T-helper 1 cell treated with Interleukin-12 subunit alpha and Interleukin-12 subunit beta and Interleukin-4 antibody, amounts not matched to agents 30 ng/mL and 1 ng/mL, for 36 hours (primary cell): ENCODE results near the gene NABP2. TPM values are rescaled to one million over a fixed set of nuclear protein-coding genes. Genes with fewer than 3 reads are reported as not detected.
"Not testable (repeated sequence)": the region's sequence is repeated elsewhere in the genome, so short reads cannot be mapped to it uniquely, and the experiment has no call there.

Source experiments
- intact Hi-C: fragments of 100-400 bp; cut with micrococcal nuclease; formaldehyde crosslinking; loops from one replicate; pipeline ENCODE4 v1.15.1; 2024
- total RNA-seq: library from RNA; stranded (reverse); gene quantifications from 2 replicates; pipeline ENCODE4 v1.2.3, GENCODE V29; 2022

The NABP2 gene
- total RNA-seq, 1 donor from 2014 or later: 62.1 TPM

DNA sequence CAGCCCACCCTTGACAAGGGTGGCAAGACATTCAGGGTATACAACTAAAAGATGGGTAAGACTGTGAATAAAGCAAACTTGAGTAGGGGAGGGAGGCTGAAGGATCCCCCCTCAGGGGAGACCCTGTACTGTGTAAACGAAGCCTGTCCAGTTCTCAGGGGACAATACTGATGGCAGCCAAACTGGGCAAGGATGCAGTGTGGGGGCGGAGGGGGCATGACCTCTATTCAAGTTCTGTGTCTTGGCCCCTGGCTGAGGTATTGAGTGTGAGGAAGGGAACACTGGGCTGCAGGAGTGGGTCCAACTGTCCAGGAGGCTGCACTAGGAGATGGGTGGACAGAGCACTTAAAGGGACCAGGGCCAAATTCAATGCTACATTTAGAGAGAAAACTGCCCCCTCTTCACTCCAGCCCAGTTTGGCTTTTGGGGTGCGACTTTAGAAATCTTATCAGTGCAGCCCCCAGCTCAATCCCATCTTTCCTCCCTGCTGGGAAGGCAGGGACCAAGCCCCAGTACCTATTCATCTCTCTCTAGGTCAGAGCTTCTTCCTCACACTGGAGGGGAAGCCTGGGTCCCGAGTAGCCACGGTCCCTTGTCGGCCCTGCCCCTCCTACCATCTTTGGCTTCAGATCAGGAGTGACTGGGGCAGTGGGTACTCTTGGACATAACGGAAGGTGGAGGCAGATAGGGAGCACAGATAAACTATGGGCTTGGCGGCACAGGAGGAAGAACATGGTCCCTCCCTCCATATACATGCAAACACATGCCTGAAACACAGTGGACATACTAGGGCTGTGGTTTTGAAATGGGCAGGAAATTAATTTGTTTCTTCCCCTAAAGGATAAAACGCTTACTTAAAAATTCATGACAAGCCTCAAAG lies 17.5 kb downstream of the NABP2 start:
- intact Hi-C loops: no loop called here

DNA sequence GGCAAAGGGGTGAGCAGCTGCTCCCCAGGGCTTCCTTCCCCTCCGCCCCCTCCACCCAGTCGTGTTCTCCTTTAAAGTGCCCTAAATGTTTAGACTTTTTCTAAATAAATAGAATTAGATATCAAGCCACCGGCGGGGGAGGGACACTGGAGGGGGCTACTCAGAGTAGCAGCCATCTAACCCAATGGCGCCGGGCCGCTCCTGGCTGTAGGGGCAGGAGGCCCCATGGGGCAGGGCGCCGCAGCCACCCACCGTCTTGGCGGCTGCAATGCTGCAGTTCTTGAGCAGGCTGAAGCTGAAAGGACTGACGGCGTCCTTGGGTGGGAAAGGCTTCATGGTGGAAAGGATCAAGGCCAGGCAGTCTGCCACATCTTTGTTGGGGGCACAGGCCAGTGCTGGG lies 18.8 kb downstream of the NABP2 start:
- intact Hi-C loops: no loop called here

DNA sequence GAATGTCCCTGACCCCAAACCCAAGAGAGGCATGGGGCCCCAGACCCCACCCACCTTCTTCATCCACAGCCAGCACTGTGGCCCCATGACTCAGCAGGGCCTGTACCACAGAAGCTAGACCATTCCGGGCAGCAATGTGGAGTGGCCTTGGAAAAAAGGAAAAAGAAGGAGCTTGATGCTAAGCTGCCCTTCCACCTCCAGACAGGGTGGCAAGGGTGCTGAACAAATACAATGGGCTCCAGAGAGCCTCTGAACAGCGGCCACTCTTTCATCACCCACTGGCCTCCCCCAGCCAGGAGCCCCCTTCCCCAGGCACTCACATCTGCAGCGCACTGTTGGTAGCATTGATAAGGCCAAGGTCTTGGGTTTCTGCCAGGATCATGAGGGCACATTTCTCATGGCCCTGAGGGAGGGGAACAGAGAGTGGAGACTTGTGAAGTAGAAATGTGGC lies 19.6 kb downstream of the NABP2 start:
- intact Hi-C loops: no loop called here

DNA sequence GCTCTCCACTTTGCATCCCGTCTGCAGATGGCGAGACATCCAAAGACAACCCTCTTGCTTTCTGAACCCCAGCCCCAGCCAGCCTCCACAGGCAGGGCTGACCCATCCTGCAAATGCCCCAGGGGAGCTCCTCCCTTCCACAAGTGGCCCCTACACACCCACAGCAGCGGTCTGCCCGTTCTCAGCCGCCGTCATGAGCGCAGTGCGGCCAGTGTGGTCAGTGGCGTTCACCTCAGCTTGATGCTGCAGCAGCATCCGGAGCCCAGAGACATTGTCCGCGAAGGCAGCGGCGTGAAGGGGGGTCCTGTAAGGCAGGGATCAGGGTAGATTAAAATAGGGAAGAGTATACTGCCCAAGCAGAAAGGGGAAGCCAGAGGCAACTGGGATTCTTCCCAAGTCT lies 20.4 kb downstream of the NABP2 start:
- intact Hi-C loops: no loop called here

DNA sequence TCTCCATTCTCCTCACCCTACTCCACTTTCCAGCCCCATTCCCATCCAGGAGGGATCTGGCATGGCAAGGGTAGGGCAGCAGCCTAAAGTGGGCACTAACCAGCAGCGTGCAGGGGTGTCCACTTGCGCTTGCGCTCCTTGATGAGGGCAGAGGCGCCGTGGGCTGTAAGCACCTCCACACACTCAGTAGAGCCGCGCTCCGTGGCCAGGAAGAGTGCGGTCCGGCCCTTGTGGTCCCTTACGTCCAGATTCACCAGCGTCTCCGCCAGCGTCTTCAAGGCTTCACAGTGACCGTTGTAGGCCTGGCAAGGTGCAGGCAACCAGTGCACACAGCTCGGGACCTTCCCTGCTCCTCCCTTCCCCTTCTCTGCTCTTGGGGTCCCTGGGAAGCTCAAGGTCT lies 23.8 kb downstream of the NABP2 start:
- intact Hi-C loops: no loop called here

DNA sequence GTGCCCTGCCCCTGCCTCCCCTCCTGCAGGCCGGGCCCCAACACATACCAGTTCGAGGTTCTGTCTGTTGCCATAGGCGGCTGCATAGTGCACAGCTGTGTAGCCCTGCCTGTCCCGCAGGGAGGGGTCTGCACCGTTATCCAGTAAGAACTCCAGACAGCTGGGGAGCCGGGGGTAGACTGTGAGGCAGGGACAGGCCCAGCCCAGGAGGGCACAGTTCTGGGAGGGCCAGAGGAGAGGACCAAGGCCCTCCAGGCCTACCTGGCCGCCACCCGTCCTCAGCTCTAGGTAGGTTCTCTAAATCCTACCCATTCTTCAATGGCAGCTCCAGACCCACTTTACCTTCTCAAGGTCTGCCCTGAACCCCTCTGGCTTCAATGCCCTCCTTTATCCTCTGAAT lies 24.6 kb downstream of the NABP2 start:
- intact Hi-C loops: no loop called here

DNA sequence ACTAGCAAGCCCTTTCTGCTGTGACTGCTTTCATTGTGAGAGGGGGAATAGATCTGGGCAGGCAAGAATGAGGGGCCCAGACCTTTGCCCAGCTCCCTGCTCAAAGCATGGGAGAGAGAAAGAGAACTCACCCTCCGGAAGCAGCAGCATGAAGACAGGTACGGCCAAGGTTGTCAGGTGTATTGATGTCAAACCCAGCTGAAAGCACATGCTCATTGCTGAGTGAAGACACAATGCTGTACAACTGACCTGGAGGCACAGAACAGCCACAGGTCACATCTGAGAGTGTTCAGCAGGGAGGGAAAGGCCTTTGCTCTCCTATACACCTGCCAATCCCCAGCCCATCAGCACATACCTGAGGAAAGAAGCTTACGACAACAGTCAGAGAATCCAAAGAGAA lies 28.5 kb downstream of the NABP2 start:
- intact Hi-C loops: no loop called here

DNA sequence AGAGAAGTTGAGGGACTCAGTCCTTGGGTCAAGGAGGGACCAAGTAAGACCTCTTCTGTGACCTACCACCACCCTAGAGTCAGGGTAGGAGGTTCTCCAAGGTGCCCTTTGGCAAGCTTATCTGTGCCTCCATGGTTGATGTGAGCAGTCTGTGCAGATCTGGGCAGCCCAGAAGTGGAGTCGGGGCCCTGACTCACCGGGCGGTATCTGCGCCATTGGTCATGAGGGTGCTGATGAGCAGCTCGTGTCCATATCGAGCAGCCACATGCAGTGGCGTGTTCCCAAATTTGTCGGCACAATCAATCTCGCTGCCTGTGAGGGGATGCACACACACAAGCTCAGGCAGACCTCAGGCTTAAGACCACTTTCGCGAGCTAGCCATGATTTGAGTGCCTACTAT lies 28.9 kb downstream of the NABP2 start:
- intact Hi-C loops: no loop called here

DNA sequence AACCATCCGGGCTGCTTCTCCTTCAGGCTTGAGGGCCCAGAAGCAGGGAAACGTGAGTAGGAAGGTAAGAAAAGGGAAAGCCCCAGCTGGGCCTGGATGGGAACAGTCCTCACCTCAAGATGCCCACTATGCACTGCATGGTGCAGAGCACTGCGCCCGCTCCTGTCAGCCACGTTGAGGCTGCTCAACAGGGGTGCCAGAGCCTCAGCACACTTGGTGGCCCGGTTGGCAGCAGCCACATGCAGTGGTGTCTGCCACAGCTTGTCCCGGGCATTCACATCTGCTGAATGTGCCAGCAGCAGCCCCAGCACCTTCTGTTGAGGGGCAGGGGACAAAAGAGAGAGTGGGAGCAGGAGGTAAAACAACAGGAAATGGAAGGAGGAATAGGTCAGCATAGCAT lies 31.5 kb downstream of the NABP2 start:
- intact Hi-C loops: no loop called here

DNA sequence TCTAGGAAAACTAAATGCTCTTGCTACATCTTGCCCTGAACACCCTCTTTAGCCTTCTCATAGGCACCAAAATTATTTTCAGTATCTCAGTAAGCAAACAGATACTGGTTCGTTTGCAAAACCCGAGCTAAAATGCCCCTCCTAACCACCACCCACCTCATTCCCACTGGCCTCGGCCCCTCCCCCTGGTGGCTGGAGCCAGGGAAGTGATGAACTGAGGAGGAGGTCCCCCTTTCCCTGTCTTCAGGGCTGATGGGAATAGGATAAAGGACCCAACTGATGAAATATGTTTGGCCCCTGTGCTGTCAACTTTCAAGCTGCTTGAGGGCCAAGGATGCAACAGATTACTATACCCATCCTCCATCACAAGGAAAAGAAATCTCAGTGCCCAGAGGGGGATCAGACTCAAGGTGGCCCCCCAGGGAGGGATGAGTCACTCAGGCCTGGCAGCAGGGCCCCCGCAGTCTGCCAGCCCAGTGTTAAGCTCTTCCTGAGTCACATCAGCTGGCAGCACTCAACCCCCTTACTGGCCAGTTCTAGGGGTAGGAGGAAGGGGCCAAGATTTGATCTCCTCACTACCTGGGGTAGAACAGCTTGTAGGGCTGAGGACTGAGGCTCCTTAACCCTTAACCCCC lies 32.3 kb downstream of the NABP2 start:
- intact Hi-C loops: no loop called here

DNA sequence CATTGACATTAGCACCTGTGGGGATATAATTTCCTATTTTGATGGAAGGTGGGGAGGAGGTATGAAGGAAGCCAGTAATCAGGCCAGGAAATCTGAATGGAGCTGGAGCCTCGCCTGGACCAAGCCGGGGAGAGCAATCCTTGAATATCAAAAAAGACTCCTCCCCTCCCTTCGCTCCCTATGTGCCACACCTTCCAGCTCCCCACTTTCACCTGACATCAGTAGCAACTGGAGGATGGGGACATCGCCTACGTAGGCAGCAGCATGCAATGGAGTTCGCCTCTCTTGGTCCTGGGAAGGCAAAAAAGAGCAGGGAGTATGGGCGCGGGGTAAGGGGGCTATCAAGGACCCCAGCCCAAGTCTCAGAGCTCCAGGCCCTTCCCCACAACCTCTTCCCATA lies 32.9 kb downstream of the NABP2 start:
- intact Hi-C loops: no loop called here

DNA sequence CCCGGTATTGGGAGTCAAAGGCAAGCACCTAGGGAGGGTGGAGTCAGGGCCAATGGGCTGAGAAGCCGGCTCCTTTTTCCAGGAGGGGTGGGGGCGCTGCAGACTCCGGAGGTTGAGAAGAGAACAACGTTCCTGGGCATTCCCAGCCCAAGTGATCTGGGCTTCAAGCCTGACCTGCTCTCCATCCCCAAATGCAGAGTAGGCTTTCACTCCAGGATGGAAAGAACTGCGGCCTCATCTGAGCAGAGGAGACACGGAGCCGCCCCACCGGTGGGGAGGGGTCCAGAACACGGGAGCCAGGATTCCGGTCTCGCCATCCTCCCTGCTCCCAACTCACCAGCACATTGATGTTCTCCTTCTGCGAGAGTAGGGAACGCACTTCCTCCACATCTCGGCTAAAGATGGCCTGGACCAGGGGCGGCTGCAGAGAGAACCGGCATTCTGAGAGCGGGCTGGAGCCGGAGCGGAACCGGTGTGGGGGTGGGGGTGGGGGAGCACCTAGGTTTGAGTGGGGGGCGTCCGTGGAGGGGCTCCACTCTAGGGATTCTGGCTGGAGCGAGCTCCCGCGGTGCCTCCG lies 33.4 kb downstream of the NABP2 start:
- intact Hi-C loops: loop anchor here (1.0 to 2.0 kb wide), 11 partner anchors 9 to 439 kb away; partner anchors contain the start of genes COQ10A, CS, ORMDL2 and RPS26

DNA sequence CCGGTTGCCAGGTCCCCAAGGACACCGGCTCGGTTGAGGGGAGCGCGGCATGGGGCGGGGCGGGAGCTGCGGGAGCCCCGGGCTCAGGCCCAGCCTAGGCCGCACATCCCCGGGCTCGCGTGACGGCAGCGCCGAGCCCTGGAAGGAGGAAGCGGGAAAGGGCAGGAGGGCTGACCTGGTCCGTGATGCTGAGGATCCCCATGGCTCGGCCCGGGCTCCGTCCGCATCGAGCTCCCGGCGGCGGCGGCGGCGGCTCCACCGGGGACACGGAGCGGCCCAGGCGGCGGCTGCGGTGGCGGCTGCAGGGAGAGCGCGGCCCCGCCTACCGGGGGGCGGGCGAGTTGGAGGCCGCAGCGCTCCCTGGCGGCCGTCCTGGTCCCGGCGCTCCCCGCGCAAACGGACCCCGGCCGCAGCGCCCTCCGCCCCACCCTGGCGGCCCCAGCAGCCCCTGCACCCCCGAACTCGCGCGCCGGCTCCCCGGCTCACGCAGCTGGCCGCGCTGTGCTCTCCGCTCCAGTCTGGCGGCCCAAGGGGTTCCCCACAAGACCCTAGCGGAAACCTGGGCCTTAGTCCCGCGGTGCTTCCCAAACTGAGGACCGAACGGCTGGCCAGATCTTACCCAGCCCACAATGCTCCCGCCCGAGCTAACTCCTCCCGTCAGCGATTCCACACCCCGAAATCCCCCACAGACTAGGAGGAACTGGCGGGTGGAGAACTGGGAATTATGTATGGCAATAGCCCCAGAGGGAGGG lies 34.1 kb downstream of the NABP2 start, which contains the start of gene ANKRD52:
Gene ANKRD52 (minus strand): TSS at position 317 of the 752 bp plus-strand sequence. CDS start 115 bp downstream, at position 202.
- intact Hi-C loops: loop anchor here (1.0 to 2.0 kb wide), 11 partner anchors 8 to 439 kb away; partner anchors contain the start of genes COQ10A, CS, ORMDL2 and RPS26

DNA sequence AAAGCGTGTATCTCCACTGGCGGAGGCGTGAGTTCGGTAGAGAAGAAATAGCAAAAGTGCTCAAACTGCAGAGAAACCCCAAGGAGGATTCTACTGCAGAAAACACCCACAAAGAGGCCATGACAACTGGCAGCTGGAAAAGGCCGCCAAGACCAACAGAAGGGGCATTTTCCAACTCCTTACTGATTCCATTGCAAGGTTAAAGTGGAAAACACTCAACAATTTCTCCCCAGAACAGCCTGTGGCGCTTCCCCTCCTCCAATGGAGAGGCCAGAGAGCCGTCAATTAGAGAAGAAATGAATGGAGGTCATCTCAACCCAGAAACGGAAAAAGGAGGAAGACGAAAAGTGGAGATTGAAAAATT lies 34.7 kb downstream of the NABP2 start:
- intact Hi-C loops: loop anchor here (1.0 to 2.0 kb wide), 11 partner anchors 7 to 440 kb away; partner anchors contain the start of genes COQ10A, CS, ORMDL2 and RPS26

DNA sequence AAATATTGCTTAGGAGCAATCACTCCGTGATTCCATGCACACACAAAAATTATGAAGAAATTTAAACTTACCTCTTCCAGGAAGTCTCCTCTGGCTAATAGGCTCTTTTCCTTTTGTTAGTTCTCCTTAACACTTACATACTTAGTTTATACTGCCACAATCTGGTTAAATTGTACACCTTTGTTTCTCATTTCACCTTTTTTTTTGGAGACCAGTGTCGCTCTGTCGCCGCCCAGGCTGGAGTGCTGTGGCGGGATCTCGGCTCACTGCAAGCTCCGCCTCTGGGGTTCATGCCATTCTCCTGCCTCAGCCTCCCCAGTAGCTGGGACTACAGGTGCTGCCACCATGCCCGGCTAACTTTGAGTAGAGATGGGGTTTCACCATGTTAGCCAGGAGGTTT lies 36.2 kb downstream of the NABP2 start:
- intact Hi-C loops: no loop called here

DNA sequence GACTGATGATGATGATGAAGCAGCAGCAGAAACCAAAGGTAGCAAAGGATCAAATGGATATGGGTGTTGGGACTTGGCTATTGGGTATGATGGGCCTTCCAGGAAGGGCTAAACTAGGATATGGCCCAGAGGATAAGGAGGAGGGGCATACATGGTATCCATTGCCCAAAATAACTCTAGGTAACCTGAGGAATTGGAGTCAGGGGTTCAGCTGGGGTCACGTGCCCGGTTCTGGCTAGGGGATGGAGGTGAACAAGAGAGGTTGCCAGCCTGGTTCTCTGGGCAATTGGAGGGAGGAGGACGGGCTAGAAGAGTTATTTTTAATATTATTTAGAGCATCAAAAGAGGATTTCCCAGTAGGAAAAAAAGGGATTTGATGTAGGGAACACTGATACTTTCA lies 36.8 kb downstream of the NABP2 start:
- intact Hi-C loops: no loop called here

DNA sequence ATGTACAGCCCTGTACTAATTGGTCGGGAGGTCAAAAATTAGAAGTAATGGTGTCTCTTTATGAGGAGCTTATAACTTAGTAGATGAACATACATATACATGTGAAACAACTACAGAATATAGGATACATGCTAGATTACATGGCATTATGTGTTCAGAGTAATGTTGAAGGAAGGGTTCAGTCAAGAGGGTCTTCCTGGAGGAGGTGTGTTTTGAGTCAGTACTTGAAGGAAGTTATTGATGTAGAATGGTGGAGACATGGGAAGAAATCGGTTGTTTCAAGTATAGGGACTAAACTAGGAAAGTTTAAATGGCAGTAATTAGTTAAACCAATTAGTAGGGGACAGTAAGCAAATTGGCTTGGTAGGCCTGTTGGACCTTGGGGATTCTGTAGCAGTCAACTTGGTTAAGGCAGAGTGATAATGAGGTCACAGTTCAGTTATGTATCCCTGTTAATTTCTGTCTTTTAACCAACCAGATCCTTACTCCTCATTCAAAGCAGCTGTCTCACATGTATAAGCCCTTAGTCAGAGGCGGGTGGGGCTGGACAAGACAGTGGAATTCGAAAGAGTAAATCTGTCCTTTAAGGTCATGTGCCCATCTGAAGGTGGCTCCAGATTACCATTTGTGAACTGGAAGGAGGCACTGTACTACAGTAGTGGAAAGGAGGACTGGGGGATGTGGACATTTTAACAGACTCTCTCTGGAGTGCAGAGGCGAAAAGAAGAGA lies 37.5 kb downstream of the NABP2 start:
- intact Hi-C loops: no loop called here

DNA sequence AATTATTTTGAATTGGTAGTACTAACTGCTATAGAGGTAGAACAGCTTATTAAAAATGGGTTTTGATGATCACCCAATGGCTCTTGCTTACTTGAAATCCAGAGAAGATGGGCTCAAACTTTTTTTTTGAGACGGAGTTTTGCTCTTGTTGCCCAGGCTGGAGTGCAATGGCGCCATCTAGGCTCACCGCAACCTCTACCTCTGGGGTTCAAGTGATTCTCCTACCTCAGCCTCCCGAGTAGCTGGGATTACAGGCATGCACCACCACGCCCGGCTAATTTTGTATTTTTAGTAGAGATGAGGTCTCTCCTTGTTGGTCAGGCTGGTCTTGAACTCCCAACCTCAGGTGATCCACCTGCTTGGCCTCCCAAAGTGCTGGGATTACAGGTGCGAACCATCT lies 38.8 kb downstream of the NABP2 start:
- intact Hi-C loops: not testable (repeated sequence)

DNA sequence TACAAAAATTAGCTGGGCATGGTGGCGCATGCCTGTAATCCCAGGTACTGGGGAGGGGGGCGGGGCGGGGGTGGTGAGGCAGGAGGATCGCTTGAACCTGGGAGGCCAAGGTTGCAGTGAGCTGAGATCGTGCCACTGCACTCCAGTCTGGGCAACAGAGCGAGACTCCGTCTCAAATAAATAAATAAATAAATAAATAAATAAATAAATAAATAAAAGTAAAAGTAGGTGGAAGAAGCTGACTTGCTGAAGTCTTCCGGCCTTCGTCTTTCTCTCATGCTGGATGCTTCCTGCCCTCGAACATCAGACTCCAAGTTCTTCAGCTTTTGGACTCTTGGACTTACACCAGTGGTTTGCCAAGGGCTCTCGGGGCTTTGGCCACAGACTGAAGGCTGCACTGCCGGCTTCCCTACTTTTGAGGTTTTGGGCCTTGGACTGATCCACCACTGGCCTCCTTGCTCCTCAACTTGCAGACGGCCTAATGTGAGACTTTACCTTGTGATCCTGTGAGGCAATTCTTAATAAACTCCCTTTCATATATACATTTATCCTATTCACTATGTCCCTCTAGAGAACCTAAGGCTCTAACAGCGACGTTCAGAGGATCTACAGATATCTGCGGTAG lies 42.0 kb downstream of the NABP2 start:
- intact Hi-C loops: loop anchor here (1.0 to 2.0 kb wide), 10 partner anchors 8 to 293 kb away; partner anchors contain the start of genes ANKRD52, CS, IL23A and NABP2
